GM12872 (cell line): ENCODE results near the gene RUBCN.

Source experiments
- TF ChIP-seq, protein P1 (sequence below): IDR thresholded peaks from 3 replicates; pipeline ENCODE4 v1.5.1; 2011; ENCODE audit warnings: low read depth, mild to moderate bottlenecking, low read length, moderate library complexity; ENCODE audit not compliant: insufficient read depth

RUBCN gene

DNA sequence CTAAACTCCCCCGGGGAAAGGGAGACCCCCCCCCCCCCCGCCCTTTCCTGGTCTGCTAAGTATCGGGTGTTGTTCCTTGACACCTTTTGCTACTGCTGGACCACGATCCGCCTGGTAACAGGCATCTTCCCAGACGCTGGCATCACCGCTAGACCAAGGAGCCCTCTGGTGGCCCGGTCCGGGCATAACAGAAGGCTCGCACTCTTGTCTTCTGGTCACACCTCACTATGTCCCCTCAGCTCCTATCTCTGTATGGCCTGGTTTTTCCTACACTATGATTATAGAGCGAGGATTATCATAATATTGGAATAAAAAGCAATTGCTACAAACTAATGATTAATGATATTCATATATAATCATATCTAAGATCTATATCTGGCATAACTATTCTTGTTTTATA is 104.7 kb downstream of the RUBCN start:
- TF ChIP-seq, protein P1, sequence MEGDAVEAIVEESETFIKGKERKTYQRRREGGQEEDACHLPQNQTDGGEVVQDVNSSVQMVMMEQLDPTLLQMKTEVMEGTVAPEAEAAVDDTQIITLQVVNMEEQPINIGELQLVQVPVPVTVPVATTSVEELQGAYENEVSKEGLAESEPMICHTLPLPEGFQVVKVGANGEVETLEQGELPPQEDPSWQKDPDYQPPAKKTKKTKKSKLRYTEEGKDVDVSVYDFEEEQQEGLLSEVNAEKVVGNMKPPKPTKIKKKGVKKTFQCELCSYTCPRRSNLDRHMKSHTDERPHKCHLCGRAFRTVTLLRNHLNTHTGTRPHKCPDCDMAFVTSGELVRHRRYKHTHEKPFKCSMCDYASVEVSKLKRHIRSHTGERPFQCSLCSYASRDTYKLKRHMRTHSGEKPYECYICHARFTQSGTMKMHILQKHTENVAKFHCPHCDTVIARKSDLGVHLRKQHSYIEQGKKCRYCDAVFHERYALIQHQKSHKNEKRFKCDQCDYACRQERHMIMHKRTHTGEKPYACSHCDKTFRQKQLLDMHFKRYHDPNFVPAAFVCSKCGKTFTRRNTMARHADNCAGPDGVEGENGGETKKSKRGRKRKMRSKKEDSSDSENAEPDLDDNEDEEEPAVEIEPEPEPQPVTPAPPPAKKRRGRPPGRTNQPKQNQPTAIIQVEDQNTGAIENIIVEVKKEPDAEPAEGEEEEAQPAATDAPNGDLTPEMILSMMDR: peak; percentile 47; the same call in 2 of the 3 replicates
